ENCODE data around the gene GIPC2. TPM values are rescaled to one million over a fixed set of nuclear protein-coding genes. Genes with fewer than 3 reads are reported as not detected.
A peak's percentile ranks its signal among the peaks of the same experiment; 100 is the strongest.

Gene GIPC2
- polyA plus RNA-seq, 1 donor = 77.1 TPM

DNA sequence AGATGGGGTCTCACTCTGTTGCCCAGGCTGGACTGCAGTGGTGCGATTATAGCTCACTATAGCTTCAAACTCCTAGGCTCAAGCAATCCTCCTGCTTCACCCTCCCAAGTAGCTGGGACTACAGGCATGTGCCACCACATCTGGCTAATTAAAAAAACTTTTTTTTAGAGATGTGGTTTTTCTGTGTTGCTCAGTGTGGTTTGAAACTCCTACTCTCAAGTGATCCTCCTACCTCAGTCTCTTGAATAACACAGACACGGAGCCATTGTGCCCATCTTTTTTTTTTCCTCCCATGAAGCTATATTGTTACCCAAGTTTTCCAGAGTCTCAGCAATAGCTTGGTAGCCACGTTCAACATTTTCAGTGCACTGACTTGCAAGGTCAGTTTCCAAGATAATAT is 2.7 kb downstream of the GIPC2 start:
- DNase-seq = no peak
- Histone ChIP-seq H3K27ac (ENCODE audit: low read length) (no peak overlapping the region), H3K9me3 (ENCODE audit: control insufficient read depth, low read depth, low read length) (no peaks in the 10 kb centered on the region), H3K4me3 (ENCODE audit: low read length) (no peak overlapping the region), H3K36me3 (ENCODE audit: control insufficient read depth, insufficient read depth, low read length) (no peaks in the 10 kb centered on the region), H3K4me1 (ENCODE audit: control insufficient read depth, insufficient read depth, low read length) (peaks cover 18% of the 10 kb centered on the region), H3K27me3 (ENCODE audit: control insufficient read depth, insufficient read depth, low read length) (peaks cover 10% of the 10 kb centered on the region)
- WGBS (ENCODE audit: insufficient coverage, low lambda C conversion rate) = 100% methylated on average over 1 of the region's 3 CpGs

DNA sequence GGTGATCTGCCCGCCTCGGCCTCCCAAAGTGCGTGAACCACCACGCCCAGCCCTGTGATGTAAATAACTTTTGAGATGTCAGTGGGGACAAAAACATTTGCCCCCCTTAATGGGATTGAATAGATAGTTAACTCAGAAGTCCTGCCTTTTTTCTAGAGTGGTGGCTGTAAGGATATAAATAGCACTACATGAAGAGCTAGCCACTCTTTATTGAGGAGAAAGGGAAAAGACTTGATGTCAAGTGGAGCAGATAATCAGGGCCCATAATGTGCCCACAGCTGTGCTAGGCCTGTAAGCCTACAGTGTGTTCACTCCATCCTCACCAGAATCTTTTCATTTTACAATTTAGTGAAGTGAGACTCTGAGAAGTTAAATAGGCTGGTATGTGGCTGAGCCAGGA is 3.6 kb downstream of the GIPC2 start:
- DNase-seq = no peak
- H3K4me3 ChIP-seq (ENCODE audit: low read length) = no peak overlapping the region
- H3K27me3 ChIP-seq (ENCODE audit: control insufficient read depth, insufficient read depth, low read length) = peaks cover 10% of the 10 kb centered on the region
- H3K27ac ChIP-seq (ENCODE audit: low read length) = no peak overlapping the region
- H3K9me3 ChIP-seq (ENCODE audit: control insufficient read depth, low read depth, low read length) = no peaks in the 10 kb centered on the region
- no CpG with 5 or more reads among the region's 4 CpGs for WGBS (ENCODE audit: insufficient coverage, low lambda C conversion rate)
- H3K36me3 ChIP-seq (ENCODE audit: control insufficient read depth, insufficient read depth, low read length) = no peaks in the 10 kb centered on the region
- peaks cover 9% of the 10 kb centered on the region for H3K4me1 ChIP-seq (ENCODE audit: control insufficient read depth, insufficient read depth, low read length)

DNA sequence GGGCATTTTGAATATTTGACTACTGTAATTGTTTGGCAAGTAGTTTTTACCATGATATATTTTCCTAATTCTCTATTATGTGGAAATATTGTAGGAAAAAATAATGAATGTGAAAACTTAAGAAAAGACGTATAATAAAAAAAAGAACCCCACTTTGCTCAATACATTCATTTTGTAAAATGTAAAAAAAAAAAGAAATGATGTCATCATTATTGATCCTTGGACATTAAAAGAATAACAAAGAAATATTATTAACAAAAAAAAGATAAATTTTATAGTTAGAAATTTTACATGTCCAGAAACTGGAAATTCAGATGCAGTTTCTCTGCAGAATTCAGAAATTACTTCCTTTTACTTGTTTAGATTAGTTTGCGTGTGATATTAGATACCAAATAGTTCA is 5.2 kb downstream of the GIPC2 start:
- no peak for DNase-seq
- 90% methylated on average over 1 of the region's 2 CpGs for WGBS (ENCODE audit: insufficient coverage, low lambda C conversion rate)
- Histone ChIP-seq H3K4me1 (ENCODE audit: control insufficient read depth, insufficient read depth, low read length) (peaks cover 11% of the 10 kb centered on the region), H3K4me3 (ENCODE audit: low read length) (no peak overlapping the region), H3K36me3 (ENCODE audit: control insufficient read depth, insufficient read depth, low read length) (no peaks in the 10 kb centered on the region), H3K27ac (ENCODE audit: low read length) (no peak overlapping the region), H3K9me3 (ENCODE audit: control insufficient read depth, low read depth, low read length) (no peaks in the 10 kb centered on the region), H3K27me3 (ENCODE audit: control insufficient read depth, insufficient read depth, low read length) (peaks cover 6% of the 10 kb centered on the region)

DNA sequence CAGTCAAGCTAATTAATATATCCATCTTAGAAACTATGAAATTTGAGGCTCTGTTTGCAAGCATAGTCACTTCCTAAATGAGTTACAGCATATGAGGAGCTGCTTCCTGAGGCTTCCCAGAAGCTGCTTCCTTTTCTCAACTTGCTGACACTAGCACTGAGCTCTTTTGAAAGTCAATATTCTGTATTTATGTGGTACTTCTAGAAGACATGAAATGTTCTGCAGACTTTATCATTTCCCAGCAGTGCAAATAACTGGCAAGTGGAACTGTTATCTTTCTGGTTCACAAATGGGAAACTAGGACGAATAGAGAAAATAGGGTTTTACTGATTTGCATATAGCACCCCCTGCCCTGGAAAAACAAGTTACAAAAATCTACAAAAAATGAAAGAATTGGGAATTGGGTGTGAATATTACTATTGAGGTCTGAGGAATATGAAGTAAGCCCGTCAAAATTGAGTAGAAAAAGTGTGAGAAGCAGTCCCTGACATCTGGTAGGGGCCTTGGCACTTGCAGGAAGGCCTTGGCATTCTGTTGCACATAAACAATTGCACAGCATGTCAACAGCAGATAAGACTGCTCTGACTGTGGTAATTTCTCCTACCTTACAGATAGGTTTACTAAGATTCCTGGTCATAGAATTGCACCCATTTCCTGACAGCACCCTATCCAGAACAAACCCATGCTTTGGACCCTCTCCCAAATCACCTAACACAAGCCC is 7.1 kb downstream of the GIPC2 start:
- no peak for DNase-seq
- Histone ChIP-seq H3K27ac (ENCODE audit: low read length) (no peak overlapping the region), H3K4me1 (ENCODE audit: control insufficient read depth, insufficient read depth, low read length) (peaks cover 11% of the 10 kb centered on the region), H3K27me3 (ENCODE audit: control insufficient read depth, insufficient read depth, low read length) (no peaks in the 10 kb centered on the region), H3K4me3 (ENCODE audit: low read length) (no peak overlapping the region), H3K36me3 (ENCODE audit: control insufficient read depth, insufficient read depth, low read length) (no peaks in the 10 kb centered on the region), H3K9me3 (ENCODE audit: control insufficient read depth, low read depth, low read length) (no peaks in the 10 kb centered on the region)
- WGBS (ENCODE audit: insufficient coverage, low lambda C conversion rate) = 81% methylated on average over 2 of the region's 2 CpGs

DNA sequence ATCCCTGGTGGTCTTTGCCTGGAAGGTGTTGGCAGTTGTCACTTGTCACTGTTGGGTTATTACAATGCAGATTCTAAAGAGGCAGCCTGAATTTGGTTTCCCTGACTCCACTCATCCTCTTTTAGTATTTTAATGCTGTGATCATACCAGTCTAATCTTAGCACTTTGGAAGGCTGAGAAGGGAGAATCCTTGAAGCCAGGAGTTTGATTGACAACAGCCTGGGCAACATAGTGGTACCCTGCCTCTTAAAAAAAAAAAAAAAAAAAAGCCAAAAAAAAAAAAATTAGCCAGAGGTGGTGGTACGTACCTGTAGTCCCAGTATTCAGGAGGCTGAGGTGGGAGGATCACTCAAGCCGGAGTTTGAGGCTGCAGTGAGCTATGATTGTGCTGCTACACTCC is 7.7 kb downstream of the GIPC2 start:
- no CpG with 5 or more reads among the region's 2 CpGs for WGBS (ENCODE audit: insufficient coverage, low lambda C conversion rate)
- Histone ChIP-seq H3K27ac (ENCODE audit: low read length) (no peak overlapping the region), H3K4me3 (ENCODE audit: low read length) (no peak overlapping the region)

DNA sequence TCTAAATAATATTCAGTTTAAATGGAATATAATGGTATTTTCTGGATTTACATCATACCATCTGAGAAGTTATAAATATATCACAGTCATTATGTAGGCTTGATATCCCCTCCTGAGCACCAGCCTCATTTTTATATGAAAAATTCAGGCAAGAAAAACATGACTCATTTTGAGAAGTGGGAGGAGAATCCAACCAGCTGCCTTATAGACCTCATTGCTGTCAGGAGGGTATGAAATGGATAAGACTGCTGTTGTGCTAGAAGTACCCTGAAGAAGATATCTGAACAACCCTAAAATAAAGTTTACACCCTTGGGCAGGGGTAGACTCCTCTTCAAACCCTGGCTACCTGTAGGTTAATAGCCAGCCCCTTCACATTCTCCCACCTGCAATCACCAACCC is 8.8 kb downstream of the GIPC2 start:
- Histone ChIP-seq H3K9me3 (ENCODE audit: control insufficient read depth, low read depth, low read length) (no peaks in the 10 kb centered on the region), H3K27me3 (ENCODE audit: control insufficient read depth, insufficient read depth, low read length) (no peaks in the 10 kb centered on the region), H3K36me3 (ENCODE audit: control insufficient read depth, insufficient read depth, low read length) (no peaks in the 10 kb centered on the region), H3K27ac (ENCODE audit: low read length) (no peak overlapping the region), H3K4me1 (ENCODE audit: control insufficient read depth, insufficient read depth, low read length) (peaks cover 6% of the 10 kb centered on the region), H3K4me3 (ENCODE audit: low read length) (no peak overlapping the region)
- no peak for DNase-seq

More for the DNA sequence above, 7.7 kb downstream of the GIPC2 start:
- H3K9me3 ChIP-seq (ENCODE audit: control insufficient read depth, low read depth, low read length) = no peaks in the 10 kb centered on the region
- DNase-seq = no peak
- no peaks in the 10 kb centered on the region for H3K36me3 ChIP-seq (ENCODE audit: control insufficient read depth, insufficient read depth, low read length)
- H3K27me3 ChIP-seq (ENCODE audit: control insufficient read depth, insufficient read depth, low read length) = no peaks in the 10 kb centered on the region
- peaks cover 7% of the 10 kb centered on the region for H3K4me1 ChIP-seq (ENCODE audit: control insufficient read depth, insufficient read depth, low read length)

DNA sequence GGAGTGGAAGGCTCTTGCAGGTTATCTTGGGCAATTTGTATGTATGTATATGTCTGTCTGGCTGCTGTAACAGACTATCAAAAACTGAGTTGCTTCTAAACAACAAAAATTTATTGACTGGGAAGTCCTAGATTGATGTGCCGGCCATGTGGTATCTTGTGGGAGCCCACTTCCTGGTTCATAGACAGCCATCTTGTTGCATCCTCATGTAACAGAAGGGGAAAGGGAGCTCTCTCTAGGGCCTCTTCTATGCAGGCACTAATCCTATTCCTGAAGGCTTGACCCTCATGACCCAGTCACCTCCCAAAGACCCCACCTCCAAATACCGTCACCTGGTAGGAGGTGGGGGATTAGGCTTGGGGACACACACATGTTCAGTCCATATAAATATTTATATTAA is 9.2 kb downstream of the GIPC2 start:
- WGBS (ENCODE audit: insufficient coverage, low lambda C conversion rate) = no CpG with 5 or more reads among the region's 2 CpGs
- no peak for DNase-seq
- H3K4me3 ChIP-seq (ENCODE audit: low read length) = no peak overlapping the region
- no peaks in the 10 kb centered on the region for H3K36me3 ChIP-seq (ENCODE audit: control insufficient read depth, insufficient read depth, low read length)
- H3K27me3 ChIP-seq (ENCODE audit: control insufficient read depth, insufficient read depth, low read length) = no peaks in the 10 kb centered on the region
- no peaks in the 10 kb centered on the region for H3K9me3 ChIP-seq (ENCODE audit: control insufficient read depth, low read depth, low read length)
- H3K27ac ChIP-seq (ENCODE audit: low read length) = no peak overlapping the region
- H3K4me1 ChIP-seq (ENCODE audit: control insufficient read depth, insufficient read depth, low read length) = peaks cover 6% of the 10 kb centered on the region

DNA sequence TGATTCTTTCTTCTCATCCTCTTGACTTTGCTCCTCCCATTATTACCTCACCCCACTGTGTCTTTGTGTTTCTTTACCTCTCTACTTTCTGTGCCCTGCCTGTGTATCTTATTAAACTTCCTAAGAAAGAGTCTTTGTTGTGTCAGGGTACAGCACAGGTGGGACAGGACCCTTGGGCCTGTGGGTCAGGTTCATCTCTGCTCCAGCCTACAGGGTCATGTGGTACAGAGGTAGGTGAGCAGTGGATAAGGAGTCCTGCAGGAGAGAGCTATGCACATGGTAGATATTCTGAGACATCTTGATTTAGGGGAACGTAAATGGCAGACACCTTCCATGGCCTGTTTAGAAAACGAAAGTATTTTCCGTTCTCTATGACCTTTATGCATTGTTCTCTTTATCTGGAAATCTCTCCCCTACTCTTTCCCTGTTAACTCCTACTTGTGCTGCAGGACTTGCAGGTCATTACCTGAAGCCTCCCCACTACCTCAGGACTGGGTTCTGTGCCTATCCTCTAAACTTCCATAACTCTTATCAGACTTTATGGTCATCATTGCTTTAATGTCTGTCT is 9.9 kb downstream of the GIPC2 start:
- H3K27me3 ChIP-seq (ENCODE audit: control insufficient read depth, insufficient read depth, low read length) = no peaks in the 10 kb centered on the region
- no peak overlapping the region for H3K4me3 ChIP-seq (ENCODE audit: low read length)
- H3K36me3 ChIP-seq (ENCODE audit: control insufficient read depth, insufficient read depth, low read length) = no peaks in the 10 kb centered on the region
- H3K9me3 ChIP-seq (ENCODE audit: control insufficient read depth, low read depth, low read length) = no peaks in the 10 kb centered on the region
- 20% methylated on average over 1 of the region's 3 CpGs for WGBS (ENCODE audit: insufficient coverage, low lambda C conversion rate)
- peaks cover 6% of the 10 kb centered on the region for H3K4me1 ChIP-seq (ENCODE audit: control insufficient read depth, insufficient read depth, low read length)
- DNase-seq = peak in 1 of 2 donors; percentile 38
- no peak overlapping the region for H3K27ac ChIP-seq (ENCODE audit: low read length)

DNA sequence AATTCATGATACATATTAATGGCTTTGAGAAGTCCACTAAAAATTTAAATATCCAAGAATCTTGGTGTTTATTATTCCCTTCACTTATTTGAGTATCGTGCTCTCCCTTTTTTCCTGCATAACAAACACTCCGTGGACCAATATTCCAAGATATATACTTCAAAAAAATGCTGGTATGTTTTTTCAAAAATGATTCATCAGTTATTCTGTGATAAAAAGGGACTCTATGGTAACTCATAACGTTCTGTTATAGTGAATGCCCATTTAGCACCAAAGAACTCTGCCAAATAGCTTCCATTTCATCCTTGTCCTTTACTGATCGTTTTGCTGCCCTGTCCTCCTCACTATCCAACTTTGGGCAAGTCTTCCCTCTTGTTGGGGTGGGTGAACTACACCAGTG is 12.9 kb downstream of the GIPC2 start:
- H3K27me3 ChIP-seq (ENCODE audit: control insufficient read depth, insufficient read depth, low read length) = no peaks in the 10 kb centered on the region
- H3K4me3 ChIP-seq (ENCODE audit: low read length) = no peak overlapping the region
- peaks cover 6% of the 10 kb centered on the region for H3K4me1 ChIP-seq (ENCODE audit: control insufficient read depth, insufficient read depth, low read length)
- DNase-seq = no peak
- no peaks in the 10 kb centered on the region for H3K9me3 ChIP-seq (ENCODE audit: control insufficient read depth, low read depth, low read length)
- no peak overlapping the region for H3K27ac ChIP-seq (ENCODE audit: low read length)
- H3K36me3 ChIP-seq (ENCODE audit: control insufficient read depth, insufficient read depth, low read length) = no peaks in the 10 kb centered on the region
- WGBS (ENCODE audit: insufficient coverage, low lambda C conversion rate) = 95% methylated on average over 3 of the region's 4 CpGs

DNA sequence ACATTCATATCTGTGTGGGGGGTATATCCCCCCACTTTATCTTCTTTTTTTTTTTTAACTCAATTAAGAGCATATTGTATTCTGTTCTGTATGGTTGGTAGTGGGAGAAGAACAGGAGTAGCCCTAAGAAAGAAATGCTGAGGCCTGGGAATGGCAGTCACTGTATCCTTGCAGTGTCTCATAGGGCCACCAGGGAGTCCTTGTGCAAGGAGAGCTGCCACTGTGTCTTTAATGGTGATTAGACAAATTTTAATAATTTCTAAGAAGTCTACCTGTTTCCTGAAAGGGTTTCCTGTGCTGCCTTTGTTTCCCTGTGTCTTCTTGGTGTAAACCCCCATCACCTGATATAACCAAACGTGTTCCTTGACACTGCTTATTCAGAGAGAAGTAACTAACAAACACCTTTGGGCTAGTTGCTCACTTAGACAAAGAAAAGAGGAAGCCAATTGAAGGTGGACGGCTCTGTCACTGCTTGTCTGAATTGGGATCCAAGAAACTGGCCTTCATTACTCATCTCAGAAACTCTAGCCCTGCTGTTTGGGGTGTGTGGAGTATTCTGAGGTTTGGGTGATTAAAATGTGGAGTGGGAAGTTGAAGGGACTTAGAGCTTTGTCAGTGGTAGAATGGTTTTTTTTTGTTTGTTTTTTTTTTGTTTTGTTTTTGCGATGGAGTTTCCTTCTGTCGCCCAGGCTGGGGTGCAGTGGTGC is 15.2 kb downstream of the GIPC2 start:
- Histone ChIP-seq H3K9me3 (ENCODE audit: control insufficient read depth, low read depth, low read length) (no peaks in the 10 kb centered on the region), H3K4me1 (ENCODE audit: control insufficient read depth, insufficient read depth, low read length) (no peaks in the 10 kb centered on the region), H3K27me3 (ENCODE audit: control insufficient read depth, insufficient read depth, low read length) (no peaks in the 10 kb centered on the region), H3K27ac (ENCODE audit: low read length) (no peak overlapping the region), H3K4me3 (ENCODE audit: low read length) (no peak overlapping the region), H3K36me3 (ENCODE audit: control insufficient read depth, insufficient read depth, low read length) (no peaks in the 10 kb centered on the region)
- DNase-seq = no peak
- no CpG with 5 or more reads among the region's 4 CpGs for WGBS (ENCODE audit: insufficient coverage, low lambda C conversion rate)

All from large intestine (tissue), 3 donors.